Esophagus squamous epithelium (tissue), 4 donors: Measurements from ENCODE around the gene SIK1.
"Not testable (repeated sequence)": the region's sequence is repeated elsewhere in the genome, so short reads cannot be mapped to it uniquely, and the experiment has no call there.

Source experiments
- CTCF ChIP-seq, 6 experiments: fragments of 450-650 bp in 4 of 6; fragments of 200-600 bp in 2 of 6; sonication (generic) in 2 of 6; IDR thresholded peaks; one replicate each; pipeline ENCODE4 v1.5.1; 2016 to 2019; ENCODE audit warnings: antibody characterized with exemption in 6 of 6, mild to moderate bottlenecking in 4 of 6, moderate library complexity in 4 of 6
- POLR2A ChIP-seq, 4 donors: fragments of 450-650 bp; IDR thresholded peaks; one replicate each; pipeline ENCODE4 v1.6.1; 2017; ENCODE audit warnings: antibody characterized with exemption in 4 of 4, mild to moderate bottlenecking in 4 of 4, moderate library complexity in 3 of 4

GRCh38 chr21:43426404-43427241 is at the start of gene SIK1:
- TF ChIP-seq CTCF, POLR2A (IDR thresholded peaks at IDR 0.05): not testable (repeated sequence)
